RWPE2 (cell line): ENCODE data around the gene ELAVL1.

Experiments used
- ATAC-seq: fragments of 200-7000 bp; cut with Tn5 transposase; 3 replicates; pipeline ENCODE4 v1.9.1; 2021; ENCODE audit warnings: low read depth
- DNase-seq: peaks from one replicate; pipeline ENCODE4 v3.0.0-alpha.2; 2020; ENCODE audit warnings: low spot score
- H3K27ac ChIP-seq: fragments of 450-650 bp; 2 replicates; pipeline ENCODE4 v1.5.1; 2017; ENCODE audit warnings: mild to moderate bottlenecking; ENCODE audit not compliant: poor library complexity, severe bottlenecking
- H3K27me3 ChIP-seq: fragments of 250-450 bp; sonication (Bioruptor Pico); 2 replicates; pipeline ENCODE4 v1.5.1; 2021; ENCODE audit warnings: mild to moderate bottlenecking, moderate library complexity; ENCODE audit not compliant: insufficient read depth, poor library complexity, severe bottlenecking
- H3K36me3 ChIP-seq: fragments of 250-450 bp; sonication (Bioruptor Pico); 2 replicates; pipeline ENCODE4 v1.5.1; 2020; ENCODE audit warnings: low read depth, mild to moderate bottlenecking, moderate library complexity
- H3K4me1 ChIP-seq: fragments of 250-450 bp; sonication (Bioruptor Pico); 2 replicates; pipeline ENCODE4 v1.5.1; 2021; ENCODE audit warnings: mild to moderate bottlenecking, moderate library complexity; ENCODE audit not compliant: insufficient read depth, poor library complexity, severe bottlenecking
- H3K4me3 ChIP-seq: fragments of 250-450 bp; sonication (Bioruptor Pico); 2 replicates; pipeline ENCODE4 v1.5.1; 2021; ENCODE audit warnings: mild to moderate bottlenecking, moderate library complexity; ENCODE audit not compliant: severe bottlenecking
- H3K9me3 ChIP-seq: fragments of 250-450 bp; sonication (Bioruptor Pico); 2 replicates; pipeline ENCODE4 v1.5.1; 2021; ENCODE audit warnings: mild to moderate bottlenecking, moderate library complexity; ENCODE audit not compliant: severe bottlenecking
- CTCF ChIP-seq: fragments of 450-650 bp; IDR thresholded peaks from one replicate; pipeline ENCODE4 v1.5.1; 2017; ENCODE audit warnings: mild to moderate bottlenecking, moderate library complexity; ENCODE audit not compliant: poor library complexity, severe bottlenecking

Gene ELAVL1

GRCh38 chr19:7987114-7987768 lies 18.2 kb downstream of the ELAVL1 start:
- H3K27ac ChIP-seq: peak overlapping the region; percentile 91
- ATAC-seq: no peak
- no peak for DNase-seq
- H3K4me3 ChIP-seq: no peak overlapping the region
- peaks cover 55% of the 10 kb centered on the region for H3K36me3 ChIP-seq
- H3K9me3 ChIP-seq: no peaks in the 10 kb centered on the region
- no peaks in the 10 kb centered on the region for H3K27me3 ChIP-seq
- no peak for TF ChIP-seq CTCF
- peaks cover 36% of the 10 kb centered on the region for H3K4me1 ChIP-seq

GRCh38 chr19:7986321-7987113 lies 18.9 kb downstream of the ELAVL1 start:
- Histone ChIP-seq H3K27me3 (no peaks in the 10 kb centered on the region), H3K4me3 (no peak overlapping the region), H3K27ac (peak overlapping the region; percentile 91), H3K9me3 (no peaks in the 10 kb centered on the region), H3K36me3 (peaks cover 55% of the 10 kb centered on the region), H3K4me1 (peaks cover 36% of the 10 kb centered on the region)
- ATAC-seq: peak; percentile 37; the same call in 2 of the 3 replicates
- no peak for DNase-seq
- no peak for TF ChIP-seq CTCF

GRCh38 chr19:7985481-7985911 lies 19.9 kb downstream of the ELAVL1 start:
- DNase-seq (no peak), ATAC-seq (no peak)
- no peak for TF ChIP-seq CTCF
- Histone ChIP-seq H3K9me3 (no peaks in the 10 kb centered on the region), H3K4me3 (no peak overlapping the region), H3K27ac (no peak overlapping the region), H3K36me3 (peaks cover 63% of the 10 kb centered on the region), H3K27me3 (no peaks in the 10 kb centered on the region), H3K4me1 (peaks cover 36% of the 10 kb centered on the region)

- peaks cover 68% of the 10 kb centered on the region for H3K36me3 ChIP-seq
- H3K4me3 ChIP-seq: no peak overlapping the region
- peaks cover 26% of the 10 kb centered on the region for H3K4me1 ChIP-seq
- TF ChIP-seq CTCF: no peak
- no peak overlapping the region for H3K27ac ChIP-seq
- DNase-seq (no peak), ATAC-seq (no peak)
- no peaks in the 10 kb centered on the region for H3K27me3 ChIP-seq
- H3K9me3 ChIP-seq: no peaks in the 10 kb centered on the region
These were observed 21.2 kb downstream of the ELAVL1 start for GRCh38 chr19:7983995-7984837.
